GM18517 (cell line): Measurements from ENCODE around the gene SLC5A8.

Source experiments
- ATAC-seq: cut with Tn5 transposase; IDR thresholded peaks from one replicate; pipeline ENCODE4 v1.9.1; 2021; ENCODE audit warnings: mild to moderate bottlenecking, moderate library complexity; ENCODE audit not compliant: unreplicated experiment

The SLC5A8 gene, protein sequence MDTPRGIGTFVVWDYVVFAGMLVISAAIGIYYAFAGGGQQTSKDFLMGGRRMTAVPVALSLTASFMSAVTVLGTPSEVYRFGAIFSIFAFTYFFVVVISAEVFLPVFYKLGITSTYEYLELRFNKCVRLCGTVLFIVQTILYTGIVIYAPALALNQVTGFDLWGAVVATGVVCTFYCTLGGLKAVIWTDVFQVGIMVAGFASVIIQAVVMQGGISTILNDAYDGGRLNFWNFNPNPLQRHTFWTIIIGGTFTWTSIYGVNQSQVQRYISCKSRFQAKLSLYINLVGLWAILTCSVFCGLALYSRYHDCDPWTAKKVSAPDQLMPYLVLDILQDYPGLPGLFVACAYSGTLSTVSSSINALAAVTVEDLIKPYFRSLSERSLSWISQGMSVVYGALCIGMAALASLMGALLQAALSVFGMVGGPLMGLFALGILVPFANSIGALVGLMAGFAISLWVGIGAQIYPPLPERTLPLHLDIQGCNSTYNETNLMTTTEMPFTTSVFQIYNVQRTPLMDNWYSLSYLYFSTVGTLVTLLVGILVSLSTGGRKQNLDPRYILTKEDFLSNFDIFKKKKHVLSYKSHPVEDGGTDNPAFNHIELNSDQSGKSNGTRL

DNA sequence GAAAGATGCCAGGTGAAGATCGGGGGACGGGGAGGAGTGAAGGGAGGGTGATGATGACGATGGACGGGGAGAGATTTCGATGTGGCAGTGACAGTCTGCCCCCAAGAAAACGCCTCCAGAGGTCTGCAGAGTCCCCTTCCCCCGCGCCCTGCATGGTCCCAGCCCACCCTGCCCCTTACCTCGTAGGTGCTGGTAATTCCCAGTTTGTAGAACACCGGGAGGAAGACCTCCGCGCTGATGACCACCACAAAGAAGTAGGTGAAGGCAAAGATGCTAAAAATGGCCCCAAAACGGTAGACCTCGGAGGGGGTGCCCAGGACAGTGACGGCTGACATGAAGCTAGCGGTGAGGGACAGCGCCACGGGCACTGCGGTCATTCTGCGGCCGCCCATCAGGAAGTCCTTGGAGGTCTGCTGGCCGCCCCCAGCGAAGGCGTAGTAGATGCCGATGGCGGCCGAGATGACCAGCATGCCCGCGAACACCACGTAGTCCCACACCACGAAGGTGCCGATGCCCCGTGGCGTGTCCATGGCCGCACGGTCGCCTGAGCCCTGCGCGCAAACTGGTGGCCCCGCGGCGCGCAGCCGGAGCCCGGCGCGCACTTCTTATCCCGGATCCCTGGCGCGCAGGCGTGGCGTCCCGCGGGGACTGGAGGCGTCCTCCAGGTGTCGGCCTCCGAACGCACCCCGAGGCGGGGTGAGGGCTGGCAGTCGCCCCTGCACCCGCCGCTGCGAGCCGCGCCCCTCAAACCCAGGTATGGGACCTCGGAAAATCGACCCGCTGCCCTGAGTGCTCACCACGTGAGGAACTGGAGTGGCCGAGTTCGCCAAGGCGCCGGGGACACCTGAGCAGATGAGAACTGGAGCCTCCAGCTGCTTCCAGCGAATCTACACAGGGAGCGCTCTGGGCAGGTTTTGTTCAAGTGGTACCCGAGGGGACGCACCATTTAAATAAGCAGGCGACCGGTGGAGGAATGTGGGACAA lies at the start of gene SLC5A8:
Gene SLC5A8, minus strand, starts transcription at position 920 of the 984 bp plus-strand sequence. Its CDS starts 390 bp downstream, at position 530.
- ATAC-seq: no peak

DNA sequence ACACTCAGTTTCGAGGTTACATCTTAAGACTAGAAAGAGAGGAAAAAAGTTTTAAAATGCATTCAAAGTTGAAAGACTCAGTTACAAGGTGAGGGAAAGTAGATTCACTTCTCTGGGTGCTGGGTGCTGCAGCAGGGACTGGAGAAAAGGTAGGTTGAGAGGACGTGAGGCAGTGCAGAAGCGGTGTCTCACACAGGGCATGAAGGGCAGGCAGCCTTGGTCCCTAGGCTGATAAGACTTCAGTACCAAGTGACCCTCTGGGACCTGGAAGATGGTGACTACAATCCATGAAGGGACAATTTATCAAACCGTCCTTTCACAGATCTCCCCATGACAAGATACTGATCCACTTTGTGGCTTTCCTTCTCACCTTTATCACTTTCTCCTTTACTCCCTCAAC lies 47.3 kb upstream of the SLC5A8 start:
- ATAC-seq: no peak

DNA sequence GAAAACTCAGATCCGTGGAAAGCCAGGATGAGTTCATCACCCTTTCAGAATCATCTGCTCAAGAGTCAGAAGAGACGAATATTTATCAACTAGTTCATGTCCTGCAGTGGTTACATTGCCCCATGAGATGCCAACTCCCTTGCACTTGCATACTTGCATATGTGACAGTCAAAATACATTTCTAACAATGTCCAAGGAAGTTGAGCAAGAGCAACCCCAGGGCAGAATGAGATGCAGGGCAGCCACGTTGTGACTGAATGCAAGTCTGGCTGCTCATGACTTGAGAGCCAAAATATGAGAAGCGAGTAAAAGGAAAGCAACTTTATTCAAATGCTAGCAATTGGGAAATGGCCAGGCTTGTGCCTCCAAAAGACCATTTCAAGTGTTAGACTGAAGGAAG lies 46.2 kb upstream of the SLC5A8 start:
- ATAC-seq: no peak

DNA sequence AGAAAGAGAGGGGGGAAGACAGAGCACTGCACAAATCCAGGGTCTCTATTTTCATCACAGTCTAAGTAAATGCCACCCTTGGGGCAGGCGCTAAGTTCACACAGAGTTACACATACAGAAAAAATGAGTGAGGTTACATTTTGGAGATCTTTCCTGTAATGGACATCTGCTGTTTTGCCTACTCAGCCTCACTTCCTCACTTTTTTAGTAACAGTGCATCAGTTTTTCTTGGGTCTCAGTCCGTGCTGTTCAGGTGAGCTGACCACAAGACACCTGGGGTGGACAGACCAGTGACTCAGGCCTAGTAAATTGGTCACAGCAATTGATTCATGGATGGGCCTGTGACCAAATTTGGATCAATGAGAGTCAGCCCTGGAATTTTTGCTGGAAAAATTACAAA lies 33.6 kb upstream of the SLC5A8 start:
- no peak for ATAC-seq

DNA sequence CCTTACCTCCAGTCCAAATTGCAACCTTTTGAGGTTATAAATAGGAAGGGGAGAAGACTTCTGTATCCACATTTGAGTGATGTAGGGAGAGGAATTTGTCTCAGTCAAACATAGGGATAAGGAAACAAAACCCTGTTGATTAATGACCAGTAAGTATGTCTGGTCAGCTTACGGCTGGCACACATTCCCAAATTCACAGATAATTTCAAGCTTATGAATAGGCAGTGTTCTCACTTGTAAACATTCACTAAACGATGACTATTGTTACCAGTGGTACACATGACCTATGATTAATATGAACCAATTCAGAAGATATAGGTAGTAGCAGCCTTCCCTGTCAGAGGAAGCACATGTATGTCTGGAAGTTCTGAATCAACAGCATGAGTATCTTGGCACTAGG lies 33.0 kb upstream of the SLC5A8 start:
- ATAC-seq: no peak

DNA sequence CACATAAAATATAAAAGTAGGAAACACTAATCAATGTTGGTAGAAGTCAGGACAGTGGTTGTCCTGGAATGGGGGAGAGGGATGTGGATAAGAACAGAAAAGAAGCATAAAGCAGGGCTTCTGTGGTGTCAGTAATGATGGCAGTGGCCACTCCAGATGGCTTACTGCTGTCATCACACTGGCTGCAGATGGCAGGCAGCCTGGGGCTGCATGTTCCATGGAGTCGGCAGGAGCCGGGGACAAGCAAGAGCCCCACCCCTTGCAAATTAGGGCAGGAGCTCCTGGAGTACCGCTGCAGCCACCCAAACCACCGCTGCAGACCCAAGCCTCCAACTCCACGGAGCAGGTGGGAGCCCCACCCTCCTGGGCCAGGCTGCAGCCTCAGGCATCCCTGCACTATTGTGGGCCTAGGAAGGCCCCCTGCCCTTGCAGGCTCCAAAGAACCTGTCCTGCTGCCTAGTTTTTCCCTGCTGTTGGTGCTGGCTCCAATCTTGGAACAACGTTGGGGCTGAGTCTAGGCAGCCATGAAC lies 28.8 kb upstream of the SLC5A8 start:
- ATAC-seq: no peak

DNA sequence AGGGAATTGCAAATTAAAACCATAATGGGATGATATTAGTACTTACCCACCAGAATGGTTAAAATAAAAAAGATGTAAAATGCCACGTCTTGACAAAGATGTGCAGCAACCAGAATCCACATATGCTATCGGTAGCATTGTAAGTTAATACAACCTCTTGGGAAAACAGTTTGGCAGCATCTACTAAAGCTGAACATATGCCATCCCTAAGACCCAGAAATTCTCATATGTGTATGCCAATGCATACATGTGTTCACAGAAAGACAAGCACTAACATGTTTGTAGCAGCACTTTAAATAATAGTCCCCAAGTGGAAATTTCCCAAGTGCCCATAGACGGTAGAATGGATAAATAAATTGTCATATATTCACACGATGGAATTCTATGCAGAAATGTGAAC lies 28.3 kb upstream of the SLC5A8 start:
- ATAC-seq: no peak

DNA sequence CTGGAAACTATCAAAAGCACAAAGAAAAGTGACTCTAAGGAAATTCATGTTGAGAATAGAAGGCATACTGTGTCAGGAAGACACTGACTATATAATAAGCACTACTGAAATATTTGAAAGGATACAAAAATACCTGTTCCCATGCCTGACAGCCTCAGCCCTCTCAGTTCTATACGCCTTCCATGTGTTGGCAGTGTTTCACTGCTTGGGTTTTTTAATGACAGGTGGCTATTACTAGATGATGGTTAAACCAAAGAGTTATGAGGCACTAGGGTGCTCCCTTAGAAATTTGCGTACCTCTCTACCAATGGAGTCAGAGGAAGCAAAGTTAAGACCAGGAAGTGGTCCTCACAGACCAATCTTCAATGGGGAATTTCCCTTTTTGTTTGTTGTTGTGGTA lies 25.6 kb upstream of the SLC5A8 start:
- no peak for ATAC-seq

DNA sequence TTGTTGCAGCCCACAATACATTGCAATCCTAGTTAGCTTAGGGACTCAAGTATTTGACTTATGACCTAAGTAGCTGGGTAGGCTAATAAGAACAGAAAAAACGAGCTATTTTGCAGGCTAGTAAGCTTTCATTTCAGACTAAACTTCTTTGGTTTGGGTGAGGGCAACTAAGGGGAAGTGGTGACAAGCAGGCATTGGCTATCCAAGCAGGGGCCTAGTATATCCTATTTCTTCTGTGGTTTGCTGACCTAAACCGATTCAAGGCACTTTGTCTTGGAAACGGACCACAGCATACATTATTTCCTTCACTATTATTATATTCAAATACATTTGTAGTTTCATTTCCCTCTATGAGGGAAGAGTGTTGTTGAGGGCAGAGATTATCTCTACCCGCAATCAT lies 21.6 kb upstream of the SLC5A8 start:
- no peak for ATAC-seq

DNA sequence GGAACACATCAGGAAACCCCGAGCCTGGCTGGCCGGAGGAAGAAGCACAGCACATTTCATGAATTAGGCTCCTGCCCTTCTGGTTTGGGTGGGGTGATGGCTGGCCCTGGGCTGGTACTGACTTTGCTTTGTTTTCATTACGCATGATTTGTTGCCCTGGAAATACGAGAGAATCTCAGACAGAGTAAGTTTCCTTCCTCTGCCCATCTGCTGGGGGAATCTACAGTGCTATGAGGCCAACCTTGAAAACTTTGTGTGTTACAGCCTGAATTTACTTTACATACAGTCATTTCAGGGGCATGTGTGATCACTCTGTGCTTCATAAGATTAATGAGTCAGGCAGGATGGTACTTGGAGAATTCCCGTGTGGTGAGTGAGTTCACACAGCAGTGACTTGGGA lies 20.5 kb upstream of the SLC5A8 start:
- ATAC-seq: no peak

DNA sequence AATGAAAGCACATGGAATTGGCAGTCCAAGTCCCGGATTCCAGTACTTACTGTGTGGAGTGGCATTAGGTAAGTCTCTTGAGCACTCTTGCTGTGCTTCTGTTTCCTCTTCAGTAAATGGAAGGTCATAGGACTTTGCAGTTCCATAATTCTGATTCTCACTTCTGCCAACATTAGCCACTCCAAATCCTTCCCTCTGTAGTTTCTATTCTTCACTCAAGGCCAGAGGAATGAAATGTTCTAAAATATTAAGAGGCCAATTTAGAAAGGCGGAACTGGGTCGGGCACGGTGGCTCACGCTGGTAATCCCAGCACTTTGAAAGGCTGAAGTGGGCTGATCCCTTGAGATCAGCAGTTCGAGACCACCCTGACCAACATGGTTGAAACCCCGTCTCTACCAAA lies 19.8 kb upstream of the SLC5A8 start:
- ATAC-seq: no peak

DNA sequence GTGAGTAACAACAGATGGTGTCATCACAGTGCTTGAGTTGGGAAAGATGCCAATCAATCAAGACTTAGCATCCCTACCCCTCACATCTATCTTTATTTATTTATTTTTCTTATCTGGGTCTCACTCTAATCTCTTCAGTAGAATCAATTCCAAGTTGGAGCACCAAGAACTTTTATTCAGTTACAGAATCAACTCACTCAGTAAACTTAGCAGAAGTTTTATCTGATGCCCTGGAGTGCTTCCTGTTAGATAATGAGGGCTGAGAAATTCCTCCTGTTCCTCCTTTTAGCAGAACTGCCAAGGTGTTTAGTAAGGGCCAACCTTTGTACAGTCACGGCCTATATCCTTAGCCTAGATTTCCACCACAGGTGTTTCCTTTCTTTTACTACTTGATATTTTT lies 11.3 kb upstream of the SLC5A8 start:
- ATAC-seq: no peak

DNA sequence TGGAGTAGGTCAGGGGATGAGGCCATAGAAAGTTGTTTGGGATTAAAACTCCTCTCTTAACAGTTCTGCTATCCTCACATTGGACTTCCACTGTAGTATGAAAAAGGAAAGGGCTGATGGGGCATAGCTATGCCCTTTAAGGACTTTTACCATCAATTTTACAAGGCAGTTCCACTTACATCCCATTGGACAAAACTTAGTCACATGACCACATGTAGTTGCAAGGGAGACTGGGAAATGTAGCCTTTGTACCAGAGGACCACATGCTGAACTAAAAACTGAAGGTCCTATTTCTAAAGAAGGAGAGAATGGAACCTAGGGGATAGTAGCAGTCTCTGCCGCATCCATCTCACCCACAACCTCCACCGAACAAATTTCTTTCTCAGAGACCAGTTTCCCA lies 6.8 kb upstream of the SLC5A8 start:
- no peak for ATAC-seq

DNA sequence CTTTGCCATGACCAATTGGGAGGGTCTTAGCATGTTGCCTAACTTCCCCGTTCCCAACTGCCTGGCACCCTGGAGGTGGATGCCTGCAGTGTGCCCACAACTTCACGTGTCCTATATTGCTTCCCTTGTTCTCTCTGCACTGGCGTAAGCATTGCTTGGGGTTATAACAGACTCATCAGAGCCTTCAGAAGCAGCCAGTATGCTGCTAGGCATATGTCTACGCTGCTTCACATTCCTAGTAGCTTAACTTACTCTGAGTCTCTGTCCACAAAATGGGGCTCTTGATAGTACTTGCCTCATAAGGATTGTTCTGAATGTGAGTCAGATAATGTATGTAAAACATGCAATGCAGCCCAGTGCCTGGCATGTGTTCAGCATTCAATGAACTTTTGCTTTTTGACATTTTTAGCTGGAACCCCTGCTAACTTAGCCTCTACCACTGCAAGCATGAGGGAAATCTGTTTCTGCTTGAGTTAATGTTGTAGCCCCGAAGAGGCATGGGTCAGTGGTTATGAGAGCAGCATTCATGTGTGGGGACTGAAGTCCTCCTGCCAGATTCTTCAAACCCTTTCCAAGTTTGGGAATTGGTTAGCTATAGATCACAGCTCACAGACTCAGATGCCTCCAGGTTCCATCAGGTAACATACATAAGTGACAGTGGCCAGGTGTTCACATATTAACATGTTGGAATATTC lies 2.8 kb downstream of the SLC5A8 start:
- ATAC-seq: no peak

DNA sequence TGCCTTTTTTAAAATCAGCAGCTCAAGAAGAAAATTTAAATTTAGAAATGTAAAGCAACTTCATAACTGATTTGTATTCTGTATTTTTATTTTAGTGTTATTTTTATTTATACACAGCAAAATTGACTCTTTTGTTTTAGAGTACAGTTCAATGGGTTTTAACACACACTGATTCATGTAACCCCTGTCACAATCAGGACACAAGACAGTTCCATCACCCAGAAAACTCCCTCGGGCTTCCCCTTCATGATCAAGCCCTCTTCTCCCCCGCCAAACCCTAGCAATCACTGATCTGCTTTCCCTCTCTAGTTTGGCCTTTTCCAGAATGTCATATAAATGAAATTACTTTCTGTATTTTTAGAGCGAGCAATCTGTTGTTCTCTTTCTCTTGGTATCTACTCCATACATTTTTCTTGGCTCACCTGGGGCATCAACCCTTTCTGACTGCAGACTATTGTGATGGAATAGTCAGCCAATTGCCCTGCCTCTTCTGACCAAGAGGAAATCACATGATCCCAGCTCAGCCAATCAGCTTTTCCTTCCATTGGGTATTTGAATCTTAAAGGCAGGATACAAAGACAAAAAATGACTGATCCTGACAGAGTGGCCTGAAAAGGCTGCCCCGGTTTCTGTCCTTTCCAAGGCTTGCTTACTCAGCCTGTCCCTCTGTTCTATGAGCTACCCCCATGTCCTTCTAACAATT lies 5.3 kb downstream of the SLC5A8 start:
- ATAC-seq: no peak

DNA sequence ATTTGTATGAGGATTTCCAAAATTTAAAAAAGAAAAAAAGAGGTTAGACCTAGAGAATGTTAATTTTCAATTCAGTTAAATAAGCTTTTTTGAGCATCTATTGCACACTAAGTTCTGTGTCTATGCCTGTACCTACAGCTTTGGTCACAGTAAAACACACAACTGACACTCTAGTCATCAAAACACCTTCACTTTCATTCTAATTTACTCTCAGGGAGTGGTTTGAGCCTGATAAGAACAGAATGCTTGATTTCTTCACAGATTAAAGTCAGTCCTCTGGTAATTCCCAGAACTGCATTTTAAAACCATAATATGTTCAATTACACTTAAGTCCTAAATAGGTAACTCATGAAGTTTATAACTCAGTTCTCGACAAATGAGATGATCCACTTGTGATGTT lies 9.2 kb downstream of the SLC5A8 start:
- ATAC-seq: no peak

DNA sequence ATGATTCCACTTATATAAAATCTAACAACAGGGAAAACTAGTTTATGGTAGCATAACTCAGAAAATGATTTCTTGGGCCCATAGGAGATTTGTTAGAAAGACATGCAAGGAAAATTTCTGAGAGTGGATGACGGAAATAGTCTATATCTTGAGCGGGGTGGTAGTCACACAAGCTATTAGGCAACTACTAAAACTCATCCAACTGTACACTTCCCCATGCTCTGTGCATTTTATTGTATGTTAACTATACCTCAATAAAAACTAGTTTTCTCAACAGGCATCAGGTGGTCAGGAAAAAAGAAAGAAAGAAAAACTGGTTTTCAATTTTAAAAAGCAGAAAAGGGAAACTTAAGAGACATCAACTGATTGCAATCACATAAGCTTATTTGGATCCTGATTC lies 9.9 kb downstream of the SLC5A8 start:
- ATAC-seq: no peak

DNA sequence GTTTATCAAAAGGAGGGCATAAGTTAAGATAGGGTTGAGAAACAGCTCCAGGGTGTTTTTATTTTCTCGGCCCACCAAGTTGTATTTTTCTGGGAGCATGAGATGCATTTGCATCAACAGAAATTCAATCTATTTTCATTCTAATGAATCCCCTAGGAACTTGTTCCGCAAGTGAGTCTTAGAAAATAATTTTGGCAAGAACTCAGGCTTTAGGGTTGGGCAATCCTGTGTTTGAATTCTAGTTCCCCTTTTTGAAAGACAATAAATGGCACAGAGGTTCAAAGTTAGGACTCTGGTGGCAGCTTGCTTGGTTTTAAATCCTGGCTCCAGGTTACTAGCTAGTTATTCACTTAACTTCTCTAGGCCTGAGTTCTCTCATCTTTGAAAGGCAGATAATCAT lies 23.7 kb downstream of the SLC5A8 start:
- ATAC-seq: no peak

DNA sequence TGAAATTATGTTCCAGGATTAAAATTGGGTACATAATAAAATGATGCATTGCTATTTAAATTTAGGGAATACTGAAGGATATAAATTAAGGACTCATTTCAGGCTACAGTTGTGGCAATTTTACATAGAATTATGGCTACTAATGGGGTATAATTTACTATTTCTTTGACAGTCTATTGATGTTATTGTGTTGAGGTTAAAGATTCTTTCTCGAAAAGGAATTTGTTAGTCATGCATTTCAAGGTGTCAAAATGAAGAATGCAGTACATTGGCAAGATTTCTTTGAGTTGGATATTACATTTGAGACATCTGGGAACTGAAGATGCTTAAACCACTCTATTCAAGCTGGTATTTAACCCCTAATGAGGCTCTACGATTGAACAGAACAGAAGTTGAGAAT lies 28.3 kb downstream of the SLC5A8 start:
- ATAC-seq: no peak

DNA sequence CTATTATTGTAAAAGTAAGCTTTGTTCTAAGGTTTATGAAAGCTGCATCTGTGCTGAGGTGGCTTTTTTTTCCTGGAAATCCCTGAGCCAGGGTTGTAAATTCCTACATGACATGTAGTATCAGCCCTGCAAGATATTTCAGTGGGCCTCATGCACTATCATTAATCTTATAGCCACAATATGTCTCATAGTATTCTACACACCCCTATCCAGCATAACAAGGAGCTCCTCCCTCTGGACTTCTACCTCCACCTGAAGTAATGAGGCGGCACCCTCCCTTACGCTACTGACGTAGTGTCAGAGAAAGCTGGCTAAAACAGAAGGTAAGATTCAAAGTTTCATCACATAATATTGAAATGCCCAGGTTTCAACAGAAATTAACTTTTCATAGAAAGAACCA lies 35.5 kb downstream of the SLC5A8 start:
- no peak for ATAC-seq
